Fibroblast of gingiva (primary cell): ENCODE results near the gene INTS2.
A peak's percentile ranks its signal among the peaks of the same experiment; 100 is the strongest.
"Not testable (repeated sequence)": the region's sequence is repeated elsewhere in the genome, so short reads cannot be mapped to it uniquely, and the experiment has no call there.

ENCODE experiments used
- DNase-seq: peaks from one replicate; pipeline ENCODE4 v3.0.0-alpha.2; 2011; ENCODE audit warnings: low read depth

INTS2 gene

GRCh38 chr17:61849674-61850073, 78.1 kb downstream of the INTS2 start:
- DNase-seq: no peak

DNA sequence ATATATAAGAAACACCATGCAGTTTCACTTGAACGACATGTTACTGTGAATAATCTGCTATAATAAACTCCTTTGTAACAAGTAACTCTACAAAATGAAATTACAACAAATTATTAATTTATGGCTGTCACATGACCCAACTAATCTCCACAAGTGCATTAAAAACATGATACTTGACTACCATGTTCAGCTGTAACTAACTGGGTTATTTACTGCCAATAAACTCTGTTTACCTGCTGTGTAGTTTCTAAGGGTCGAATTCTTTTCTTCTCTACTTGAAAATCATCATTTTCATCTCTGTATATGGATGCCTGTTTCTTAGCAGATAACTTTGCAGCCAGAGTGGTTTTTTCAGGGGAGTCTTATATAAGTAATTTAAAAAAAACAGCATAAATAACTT, 78.9 kb downstream of the INTS2 start:
- no peak for DNase-seq

DNA sequence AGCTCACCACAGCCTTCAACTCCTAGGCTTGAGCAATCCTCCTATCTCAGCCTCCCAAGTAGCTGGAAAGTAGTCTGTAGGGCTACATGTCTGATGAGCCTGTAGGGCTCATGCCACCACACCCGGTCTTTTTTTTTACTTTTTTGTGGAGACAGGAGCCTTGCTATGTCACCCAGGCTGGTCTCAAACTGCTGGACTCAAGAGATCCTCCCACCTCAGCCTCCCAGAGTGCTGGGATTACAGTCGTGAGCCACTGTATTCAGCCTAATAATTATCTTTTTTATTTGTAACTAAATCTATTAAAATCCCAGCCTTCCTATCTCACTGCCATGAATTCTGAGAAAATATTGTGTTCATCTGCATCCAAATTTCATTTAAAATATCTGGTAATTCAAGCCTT, 79.5 kb downstream of the INTS2 start:
- DNase-seq: no peak

DNA sequence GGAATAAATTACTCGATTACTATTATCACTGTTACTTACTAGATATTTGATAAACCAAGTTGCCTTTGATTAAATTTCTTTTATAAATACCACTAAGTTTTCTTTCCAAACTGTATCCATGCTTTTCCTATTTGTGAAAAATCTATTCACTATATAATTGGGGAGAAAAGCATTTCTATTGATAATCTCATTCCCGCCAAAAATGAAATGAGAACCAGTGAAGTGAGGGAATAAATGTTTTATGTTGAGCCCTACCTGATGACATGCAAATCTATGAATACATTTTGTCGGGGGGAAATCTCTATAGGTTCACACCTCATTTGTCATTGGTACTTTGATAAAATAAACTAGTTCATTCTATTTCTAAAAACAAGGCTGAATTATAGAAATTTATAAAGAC, 80.1 kb downstream of the INTS2 start:
- no peak for DNase-seq

- DNase-seq: no peak
Measured at GRCh38 chr17:61846761-61847375, 80.9 kb downstream of the INTS2 start.

- DNase-seq: no peak
Measured at GRCh38 chr17:61846088-61846487, 81.7 kb downstream of the INTS2 start.

DNA sequence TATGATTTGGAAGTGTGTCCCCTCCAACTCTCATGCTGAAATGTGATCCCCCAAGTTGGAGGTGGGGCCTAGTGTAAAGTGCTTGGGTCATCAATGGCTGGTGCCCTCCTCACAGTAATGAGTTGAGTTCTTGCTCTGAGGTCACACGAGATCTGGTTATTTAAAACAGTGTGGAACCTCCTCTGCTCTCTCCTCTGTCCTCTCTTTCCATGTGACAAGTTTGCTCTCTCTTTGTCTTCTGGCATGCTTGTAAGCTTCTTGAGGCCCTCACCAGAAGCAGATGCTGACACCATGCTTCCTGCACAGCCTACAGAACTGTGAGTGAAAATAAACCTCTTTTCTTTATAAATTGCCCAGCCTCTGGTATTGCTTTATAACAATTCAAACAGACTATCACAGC, 84.3 kb downstream of the INTS2 start:
- no peak for DNase-seq

GRCh38 chr17:61842899-61843298, 84.9 kb downstream of the INTS2 start:
- no peak for DNase-seq

DNA sequence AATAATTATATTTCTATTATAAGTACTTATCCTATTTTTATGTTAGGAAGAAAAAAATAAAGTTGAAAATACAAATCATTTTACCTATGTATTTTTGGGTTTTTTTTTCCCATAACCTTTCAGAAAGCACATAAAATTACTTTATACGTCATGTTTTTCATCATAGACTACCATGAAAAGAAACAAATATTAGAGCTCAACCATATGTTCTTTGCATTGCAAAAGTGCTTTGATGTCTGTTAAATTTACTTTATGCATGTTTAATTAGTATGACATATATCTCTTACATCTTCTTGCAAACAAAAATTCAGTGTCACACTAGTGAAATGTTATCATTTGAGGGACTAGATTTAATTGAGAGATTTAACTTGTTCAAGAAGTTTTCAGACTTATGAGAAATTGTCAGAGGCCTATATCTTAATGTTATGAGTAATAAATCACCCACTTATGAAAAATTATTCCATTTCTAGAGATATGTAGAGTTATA, 88.4 kb downstream of the INTS2 start:
- no peak for DNase-seq

GRCh38 chr17:61837175-61838051, 90.4 kb downstream of the INTS2 start:
- DNase-seq: peak; percentile 59

DNA sequence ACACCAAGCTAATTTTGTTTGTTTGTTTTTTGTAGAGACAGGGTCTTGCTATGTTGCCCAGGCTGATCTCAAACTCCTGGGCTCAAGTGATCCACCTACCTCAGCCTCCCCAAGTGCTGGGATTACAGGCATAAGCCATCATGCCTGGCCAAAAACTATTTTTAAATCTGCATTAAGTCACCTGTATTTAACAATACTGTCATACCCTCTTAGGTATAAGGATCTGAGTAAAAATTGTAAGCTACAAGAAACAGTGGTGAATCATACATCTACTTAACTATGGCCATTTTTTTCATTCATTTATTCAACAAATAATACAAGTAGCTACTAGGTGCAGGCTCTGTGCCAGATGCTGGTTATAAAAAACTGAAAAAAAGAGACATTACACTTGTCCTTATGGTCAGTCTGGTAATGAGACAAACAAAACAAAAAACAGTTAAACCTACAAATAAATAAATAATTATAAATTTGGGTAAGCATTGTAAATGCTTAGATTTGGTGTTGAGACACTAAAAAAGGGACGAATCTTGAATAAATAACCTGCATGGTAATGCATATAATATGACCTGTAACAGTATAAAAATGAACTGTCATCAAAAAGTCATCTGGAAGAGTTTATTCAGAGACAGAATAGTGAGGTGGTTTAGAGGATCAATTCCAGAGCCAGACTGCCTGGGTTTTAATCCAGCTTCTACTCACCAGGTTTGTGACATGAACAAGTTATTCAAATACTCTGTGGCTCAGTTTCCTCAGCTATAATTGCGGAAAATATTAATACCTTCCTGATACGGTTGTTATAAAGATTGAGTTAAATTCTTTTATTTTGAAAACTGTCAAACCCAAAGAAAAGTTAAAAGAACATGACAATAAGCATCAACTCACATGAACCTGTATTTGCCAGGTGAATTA, 91.3 kb downstream of the INTS2 start:
- no peak for DNase-seq

GRCh38 chr17:61835606-61836005, 92.2 kb downstream of the INTS2 start:
- DNase-seq: no peak

- DNase-seq: no peak
Measured at GRCh38 chr17:61834610-61835009, 93.2 kb downstream of the INTS2 start.

GRCh38 chr17:61833536-61834193, 94.1 kb downstream of the INTS2 start:
- DNase-seq: peak; percentile 67

DNA sequence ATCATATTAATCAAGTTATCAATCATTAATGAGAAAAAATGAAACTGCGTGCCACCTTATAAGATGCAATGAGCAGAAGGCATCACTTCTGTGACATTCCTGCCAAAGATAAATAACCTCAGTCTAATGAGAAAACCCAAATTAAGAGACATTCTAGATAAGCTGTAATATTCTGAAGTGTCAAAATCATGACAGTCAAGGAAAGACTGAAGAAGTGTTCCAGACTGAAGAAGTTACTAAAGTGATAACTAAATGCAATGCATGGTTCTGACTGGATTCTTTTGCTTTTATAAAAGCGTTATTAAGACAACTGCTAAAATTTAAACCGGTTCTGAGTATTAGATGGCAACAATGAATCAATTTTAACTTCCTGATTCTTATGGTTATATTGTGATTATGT, 95.3 kb downstream of the INTS2 start:
- DNase-seq: no peak

GRCh38 chr17:61831099-61831498, 96.7 kb downstream of the INTS2 start:
- no peak for DNase-seq

GRCh38 chr17:61828694-61829093, 99.1 kb downstream of the INTS2 start:
- DNase-seq: no peak

- DNase-seq: no peak
Measured at GRCh38 chr17:61827649-61828395, 100.0 kb downstream of the INTS2 start.

GRCh38 chr17:61826866-61827265, 100.9 kb downstream of the INTS2 start:
- DNase-seq: not testable (repeated sequence)

- not testable (repeated sequence) for DNase-seq
Measured at GRCh38 chr17:61826198-61826597, 101.6 kb downstream of the INTS2 start.
